GM20000 (cell line): ENCODE data around the gene GARIN3.

Experiments
- DNase-seq: peaks from one replicate; pipeline ENCODE4 v3.0.0; 2012; ENCODE audit warnings: low spot score
- CTCF ChIP-seq: IDR thresholded peaks from 2 replicates; pipeline ENCODE4 v1.5.1; 2012; ENCODE audit warnings: mild to moderate bottlenecking, control low read depth; ENCODE audit errors: extremely low read depth, missing control alignments

Gene GARIN3

DNA sequence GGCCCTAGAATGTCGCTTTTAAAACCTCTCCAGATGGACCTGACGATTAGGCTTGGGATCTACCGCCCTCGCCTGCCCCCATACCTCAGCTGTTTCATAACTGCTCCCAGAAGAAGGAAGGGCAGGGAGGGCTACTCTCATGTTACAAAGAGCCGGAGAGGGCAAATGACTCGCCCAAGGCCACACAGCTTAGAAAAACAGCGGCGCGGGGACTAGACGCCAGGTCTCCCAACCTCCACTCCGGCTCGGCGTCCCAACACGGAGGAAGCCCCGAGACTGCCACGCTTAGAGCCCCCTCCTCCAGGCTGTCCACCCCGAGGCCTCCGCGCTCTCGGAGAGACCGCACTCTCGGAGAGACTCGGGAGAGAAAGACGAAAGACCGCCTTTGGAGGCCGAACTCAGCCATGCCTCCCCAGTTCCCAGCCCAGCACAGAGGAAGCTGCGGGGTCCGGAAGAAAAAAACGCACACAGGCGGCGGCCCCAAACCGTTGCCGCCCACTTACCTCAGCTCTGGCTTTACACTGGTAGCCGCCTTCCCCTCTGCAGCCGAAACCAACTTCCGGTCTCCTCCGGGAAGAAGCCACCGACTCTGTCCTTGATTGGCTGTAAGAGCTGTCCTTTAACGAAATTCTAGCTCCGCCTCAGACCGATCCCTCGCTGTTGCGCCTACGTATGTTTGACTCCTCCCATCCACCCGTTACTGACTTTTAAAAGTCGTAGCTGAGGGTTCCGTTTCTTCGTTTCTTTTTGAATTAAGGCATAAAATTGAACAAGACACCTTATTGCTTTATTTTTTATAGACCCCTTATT lies 23.5 kb downstream of the GARIN3 start, which contains the start of gene MED7:
MED7 (minus strand) TSS at position 549 of the 810 bp plus-strand sequence. CDS start 3,434 bp downstream, outside the sequence.
- no peak for TF ChIP-seq CTCF
- DNase-seq = peak; percentile 92

- no peak for TF ChIP-seq CTCF
- DNase-seq = no peak
Observed at GRCh38 chr5:157137691-157138090, 28.4 kb downstream of the GARIN3 start.

DNA sequence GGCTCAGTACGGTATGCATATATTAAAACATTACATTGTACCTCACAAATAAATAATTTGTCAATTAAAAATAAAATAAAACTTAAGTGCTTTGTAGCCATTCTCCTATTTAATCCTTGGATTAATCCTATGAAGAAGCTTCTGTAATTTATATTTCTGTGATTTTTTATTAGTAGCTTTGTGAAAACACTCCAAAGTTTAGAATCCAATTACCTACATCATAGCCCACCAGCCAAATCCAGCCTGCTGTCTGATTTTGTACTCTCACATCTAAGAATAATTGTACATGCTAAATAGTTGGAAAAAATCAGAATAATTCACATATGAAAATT lies 33.8 kb downstream of the GARIN3 start:
- no peak for TF ChIP-seq CTCF
- DNase-seq = no peak

DNA sequence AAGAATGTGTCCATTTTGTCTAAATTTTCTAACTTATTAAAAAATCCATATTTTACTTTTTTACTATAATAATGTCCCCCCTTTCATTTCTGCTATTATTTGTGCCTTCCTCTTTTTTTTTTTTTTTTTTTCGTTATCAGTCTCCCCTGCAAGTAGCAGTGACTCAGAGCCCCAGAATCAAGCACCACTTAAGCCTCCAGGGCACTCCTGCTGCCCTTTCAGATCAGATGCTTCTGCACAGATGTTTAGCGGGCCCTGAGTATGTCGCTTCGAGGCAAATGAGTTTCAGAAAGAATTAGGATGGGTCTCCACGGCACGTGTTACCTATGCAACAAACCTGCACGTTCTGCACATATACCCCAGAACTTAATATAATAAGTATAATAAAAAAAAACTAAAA lies 35.1 kb downstream of the GARIN3 start:
- peak; percentile 19 for DNase-seq

GRCh38 chr5:157121709-157122108 lies 44.4 kb downstream of the GARIN3 start:
- DNase-seq = no peak
- no peak for TF ChIP-seq CTCF

More for the DNA sequence above, 35.1 kb downstream of the GARIN3 start:
- TF ChIP-seq CTCF = no peak

DNA sequence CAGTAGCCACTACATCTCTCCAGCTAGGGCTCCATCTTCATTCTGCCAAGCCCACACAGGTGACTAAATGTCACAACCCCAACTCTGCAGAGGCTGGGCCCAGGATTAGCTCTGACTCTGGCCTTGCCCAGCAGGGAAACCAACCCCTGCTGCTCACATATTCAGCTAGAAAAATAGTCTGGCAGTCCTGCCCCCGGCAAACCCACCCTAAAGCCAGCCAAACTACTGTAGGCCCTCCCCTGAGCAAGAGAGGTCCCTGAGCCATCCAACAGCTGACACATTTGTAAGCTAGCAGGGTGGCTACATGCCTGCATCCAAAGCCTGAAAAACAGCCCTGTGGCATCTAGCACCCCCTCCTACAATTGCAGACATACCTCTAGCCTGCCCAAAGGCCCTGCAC lies 46.0 kb downstream of the GARIN3 start:
- TF ChIP-seq CTCF = no peak
- DNase-seq = no peak

DNA sequence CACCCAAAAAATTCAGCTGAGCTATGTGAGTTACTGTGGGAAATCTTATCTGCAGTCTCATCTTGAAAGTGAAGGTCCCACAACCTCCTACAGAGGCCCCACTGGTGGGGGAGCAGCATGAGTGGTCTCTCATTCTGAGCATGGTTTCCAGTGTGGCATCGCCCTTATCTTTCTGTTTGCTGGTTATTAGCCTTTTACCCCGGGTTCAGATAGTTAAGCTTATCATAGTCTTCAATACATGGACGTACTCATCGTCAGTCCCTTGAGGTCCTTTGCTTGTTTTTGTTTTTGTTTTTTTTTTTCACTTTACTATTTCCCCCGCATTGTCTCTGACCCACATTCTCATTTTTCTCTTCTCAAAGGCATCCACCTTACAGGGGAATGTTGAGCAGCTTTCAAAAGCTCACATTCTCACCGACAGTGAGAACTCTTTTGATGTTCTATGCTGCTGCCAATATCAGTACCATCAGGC lies 49.5 kb downstream of the GARIN3 start:
- DNase-seq = peak; percentile 61
- no peak for TF ChIP-seq CTCF
